Measurements from ENCODE around the gene FBLN7.

FBLN7 gene

DNA sequence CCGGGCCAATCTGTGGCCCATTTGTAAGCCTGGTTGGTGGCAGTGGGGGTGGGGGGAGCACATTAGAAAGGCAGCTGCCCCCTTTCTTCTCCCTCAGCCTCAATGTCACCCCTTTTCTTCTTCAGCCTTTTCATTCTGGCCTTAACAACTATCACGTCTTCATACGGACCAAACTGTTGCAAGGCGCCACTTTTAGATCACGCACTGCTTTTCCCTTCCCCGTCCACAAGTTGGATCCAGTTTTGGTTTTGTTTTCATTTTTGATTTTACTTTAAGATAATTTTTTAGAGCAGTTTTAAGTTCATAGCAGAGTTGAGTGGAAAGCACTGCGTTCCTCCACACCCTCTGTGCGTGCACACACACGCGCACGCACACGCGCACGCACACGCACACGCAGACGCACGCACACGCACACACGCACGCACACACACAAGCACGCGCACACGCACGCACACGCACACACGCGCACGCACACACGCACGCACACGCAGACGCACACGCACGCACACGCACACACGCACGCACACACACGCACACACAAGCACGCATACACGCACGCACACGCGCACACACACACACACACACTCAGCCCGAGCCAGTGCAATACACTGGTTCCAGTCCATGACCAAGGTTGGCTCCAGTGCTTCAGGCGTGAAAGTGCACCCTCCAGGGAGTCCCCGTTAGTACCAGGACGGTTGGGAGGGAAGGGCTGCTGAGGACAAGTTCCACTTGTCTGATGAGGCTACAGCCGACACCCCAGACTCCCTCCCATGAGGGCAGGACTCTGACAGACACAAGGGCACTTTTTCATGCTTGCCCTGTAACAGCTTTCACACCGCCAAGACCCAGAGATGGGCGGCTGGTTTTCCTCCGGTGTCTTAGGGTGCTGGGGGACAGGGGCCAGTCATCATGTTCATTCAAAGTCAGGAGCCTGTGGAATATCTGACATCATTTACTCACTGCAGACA, 22.4 kb downstream of the FBLN7 start:
- no peak for DNase-seq

DNA sequence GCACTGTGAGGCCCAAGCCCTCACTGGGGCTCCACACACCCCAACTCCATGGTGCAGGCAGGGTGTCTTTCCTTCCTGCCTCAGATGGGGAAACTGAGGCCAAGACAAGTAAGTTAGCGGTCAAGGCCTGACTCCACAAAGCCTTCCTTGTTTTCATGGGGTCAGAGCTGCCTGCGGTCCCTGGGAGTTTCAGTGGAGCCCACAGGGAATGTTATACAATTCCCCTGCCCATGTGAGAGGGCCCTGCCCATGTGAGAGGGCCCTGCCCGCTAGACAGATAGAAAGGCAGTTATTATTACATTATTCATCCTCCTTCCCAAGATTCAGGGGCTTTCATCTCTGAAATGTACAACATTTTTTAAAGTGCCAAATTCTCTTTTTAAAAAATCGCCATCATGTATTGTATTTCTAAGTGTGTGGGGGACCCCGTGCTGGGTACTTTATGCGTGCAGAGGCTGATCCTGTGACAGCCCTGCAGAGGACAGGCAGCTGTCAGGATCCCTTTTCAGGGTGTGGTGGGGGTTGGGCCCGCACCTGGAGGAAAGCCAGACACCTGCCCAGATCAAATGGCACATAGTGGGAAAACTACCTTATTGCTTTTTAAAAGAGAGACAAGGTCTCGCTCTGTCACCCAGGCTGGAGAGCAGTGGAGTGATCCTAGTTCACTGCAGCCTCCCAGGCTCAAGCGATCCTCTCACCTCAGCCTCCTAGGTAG, 23.4 kb downstream of the FBLN7 start:
- no peak for DNase-seq

DNA sequence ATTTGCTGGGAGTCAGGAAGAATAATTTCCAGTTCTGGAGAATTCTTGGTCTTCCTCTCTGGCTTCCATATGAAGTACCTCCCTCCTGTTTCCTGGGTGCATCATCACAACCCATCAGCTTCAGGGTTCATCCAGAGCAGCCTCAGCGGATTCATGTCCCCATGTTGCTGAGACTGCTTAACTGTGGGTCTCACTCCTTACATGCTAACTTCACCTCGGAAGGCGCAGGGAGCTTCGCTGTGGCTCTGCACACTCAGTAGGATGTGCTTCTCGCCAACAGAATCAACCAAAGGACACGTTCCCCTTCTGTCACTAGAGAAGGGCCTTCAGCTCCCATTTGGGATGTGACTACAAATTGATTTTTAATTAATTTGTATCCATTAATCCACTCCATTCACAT, 24.2 kb downstream of the FBLN7 start:
- DNase-seq = no peak

DNA sequence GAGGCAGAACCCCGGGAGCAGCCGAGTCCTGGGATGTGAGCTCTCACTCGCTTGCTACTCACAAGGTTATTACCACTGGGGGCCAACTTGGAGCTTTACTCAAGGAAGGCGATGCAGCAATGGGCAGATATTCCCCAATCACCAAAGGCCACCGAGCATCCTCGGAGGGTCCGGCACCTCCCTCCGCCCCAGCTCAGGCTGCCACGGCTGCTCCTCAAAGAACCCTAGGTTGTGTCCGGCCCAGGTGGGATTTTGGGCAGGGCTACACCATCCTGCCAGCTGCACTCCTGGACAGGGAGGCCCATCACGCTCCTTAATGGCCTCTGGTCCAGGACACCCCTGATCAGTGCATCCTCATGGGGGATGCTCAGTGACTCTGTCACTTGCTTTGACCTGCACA, 24.8 kb downstream of the FBLN7 start:
- DNase-seq = no peak

DNA sequence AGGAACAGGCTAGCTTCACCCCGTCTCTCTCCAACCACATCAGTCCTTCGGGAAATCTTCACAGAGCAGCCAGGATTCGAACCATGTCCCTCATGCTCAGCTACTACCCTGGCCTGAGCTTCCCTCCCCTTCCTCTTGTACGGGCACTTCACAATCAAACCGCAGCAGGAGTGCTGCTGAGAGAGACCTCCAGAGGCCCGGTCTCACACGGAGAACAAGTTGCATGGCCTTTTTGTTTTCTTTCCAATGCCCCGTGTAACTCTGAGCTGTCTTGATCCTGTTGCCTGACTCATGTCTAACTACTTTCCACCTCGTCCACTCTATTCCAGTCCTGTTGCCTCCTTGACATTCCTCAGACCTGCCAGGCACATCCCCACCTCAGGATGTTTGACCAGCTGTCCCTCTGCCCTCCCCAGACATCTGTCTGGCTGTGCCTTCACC, 25.4 kb downstream of the FBLN7 start:
- DNase-seq = no peak

DNA sequence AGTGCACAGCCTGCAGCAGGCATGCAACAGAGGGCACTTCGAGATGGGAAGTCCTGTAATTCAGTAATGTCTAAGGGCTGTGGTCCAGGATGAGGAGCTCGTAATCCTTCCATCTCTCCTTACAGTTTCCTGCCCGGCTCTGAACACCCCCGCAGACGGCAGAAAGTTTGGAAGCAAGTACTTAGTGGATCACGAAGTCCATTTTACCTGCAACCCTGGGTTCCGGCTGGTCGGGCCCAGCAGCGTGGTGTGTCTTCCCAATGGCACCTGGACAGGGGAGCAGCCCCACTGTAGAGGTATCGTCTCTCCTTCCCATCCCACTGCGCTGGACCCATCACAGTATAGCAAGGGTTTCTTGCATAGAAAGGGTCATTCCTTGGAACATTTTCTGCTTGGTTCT, 26.7 kb downstream of the FBLN7 start:
- DNase-seq = no peak

DNA sequence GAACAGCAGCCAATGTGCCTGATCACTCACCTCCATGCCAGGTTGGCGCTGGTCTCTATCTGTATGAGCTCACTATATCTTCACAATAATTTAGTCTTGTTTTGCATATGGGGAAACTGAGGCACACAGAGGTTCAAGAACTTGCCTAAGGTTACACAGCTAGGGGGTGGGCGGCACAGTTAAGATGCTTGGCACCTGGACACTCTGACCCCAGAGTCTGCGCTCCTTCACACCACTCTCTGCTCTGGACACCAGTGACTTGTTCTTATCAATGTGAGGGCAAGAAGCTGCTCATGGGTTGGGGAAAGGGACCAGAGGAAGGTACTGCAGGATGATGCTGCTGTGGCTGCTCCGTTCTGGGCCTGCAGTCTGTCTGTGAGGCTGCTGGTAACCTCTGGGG, 27.1 kb downstream of the FBLN7 start:
- no peak for DNase-seq

DNA sequence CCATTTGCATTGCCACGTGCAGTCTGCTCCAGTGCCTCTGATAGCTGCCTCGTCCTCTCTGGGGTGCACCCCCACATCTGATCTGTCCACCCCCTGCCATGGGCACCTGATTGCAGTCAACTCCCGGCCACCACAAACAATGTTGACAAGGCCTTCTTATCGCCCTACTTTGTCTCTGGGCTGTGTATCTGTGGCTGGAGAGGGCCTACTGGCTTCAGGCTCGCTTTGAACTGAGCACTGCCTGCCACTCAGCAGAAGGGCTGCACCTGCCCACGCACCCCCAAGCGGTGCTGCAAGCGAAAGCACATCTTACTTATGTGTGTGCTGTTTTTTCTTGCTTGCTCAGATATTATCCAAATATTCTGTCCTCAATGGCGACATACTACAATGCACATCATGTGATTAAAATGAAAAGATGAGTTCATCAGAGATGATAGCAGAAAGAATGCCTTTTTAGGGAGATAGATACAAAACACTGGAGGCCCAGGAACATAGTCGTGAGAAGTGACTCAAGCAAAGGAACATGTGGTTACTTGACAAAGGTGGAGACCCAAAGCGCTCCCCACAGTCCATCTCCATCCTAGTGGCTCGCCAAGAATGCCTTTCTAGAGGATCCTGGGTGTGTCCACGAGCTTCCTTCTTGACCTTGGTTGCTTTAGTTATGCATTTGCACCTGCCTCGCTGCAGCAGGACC, 28.8 kb downstream of the FBLN7 start:
- DNase-seq = no peak

DNA sequence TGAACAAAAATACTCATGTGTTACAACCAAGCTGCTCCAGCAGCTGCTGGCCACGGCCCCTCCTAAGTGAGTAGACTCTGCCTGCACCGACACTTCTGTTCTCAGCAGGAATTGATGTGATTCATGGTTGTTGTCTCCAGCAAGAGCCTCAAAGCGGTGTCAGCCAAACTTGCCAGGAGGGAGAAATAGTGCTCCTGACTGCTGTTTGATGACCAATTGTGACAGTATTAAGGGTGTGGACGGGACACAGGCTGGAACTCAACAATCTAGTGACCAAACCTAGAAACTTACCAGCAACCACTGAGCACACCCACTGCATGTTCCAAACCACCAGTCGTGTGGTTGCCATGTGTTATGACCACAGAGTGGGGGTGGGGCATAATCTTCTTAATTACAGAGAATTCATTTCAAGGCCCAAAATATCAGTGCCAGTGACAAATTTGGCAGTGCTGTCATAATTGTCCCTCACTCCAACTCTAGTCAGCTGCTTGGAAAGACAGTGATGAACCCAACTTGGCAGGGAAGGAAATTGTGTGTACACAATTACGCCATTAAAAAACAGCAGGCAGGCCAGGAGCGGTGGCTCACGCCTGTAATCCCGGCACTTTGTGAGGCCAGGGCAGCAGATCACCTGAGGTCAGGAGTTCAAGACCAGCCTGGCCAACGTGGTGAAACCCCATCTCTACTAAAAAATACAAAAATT, 30.4 kb downstream of the FBLN7 start:
- no peak for DNase-seq

DNA sequence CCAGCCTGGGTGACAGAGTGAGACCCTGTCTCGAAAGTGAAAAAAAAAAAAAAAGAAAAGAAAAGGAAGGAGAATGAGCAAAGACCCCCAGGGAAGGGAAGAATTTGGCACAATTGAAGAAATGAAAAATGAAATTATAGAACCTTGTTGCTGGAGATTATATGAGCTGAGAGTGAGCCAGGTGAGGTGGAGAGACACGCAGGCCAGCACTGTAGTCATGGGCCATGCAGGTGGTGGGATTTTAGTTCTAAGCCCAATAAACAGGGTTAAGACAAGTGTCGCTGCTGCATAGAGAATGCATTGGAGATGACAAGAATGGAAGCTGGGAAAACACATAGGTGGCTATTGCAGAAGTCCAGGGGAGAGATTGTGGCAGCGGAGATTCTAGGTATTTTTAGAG, 32.3 kb downstream of the FBLN7 start:
- DNase-seq = no peak

DNA sequence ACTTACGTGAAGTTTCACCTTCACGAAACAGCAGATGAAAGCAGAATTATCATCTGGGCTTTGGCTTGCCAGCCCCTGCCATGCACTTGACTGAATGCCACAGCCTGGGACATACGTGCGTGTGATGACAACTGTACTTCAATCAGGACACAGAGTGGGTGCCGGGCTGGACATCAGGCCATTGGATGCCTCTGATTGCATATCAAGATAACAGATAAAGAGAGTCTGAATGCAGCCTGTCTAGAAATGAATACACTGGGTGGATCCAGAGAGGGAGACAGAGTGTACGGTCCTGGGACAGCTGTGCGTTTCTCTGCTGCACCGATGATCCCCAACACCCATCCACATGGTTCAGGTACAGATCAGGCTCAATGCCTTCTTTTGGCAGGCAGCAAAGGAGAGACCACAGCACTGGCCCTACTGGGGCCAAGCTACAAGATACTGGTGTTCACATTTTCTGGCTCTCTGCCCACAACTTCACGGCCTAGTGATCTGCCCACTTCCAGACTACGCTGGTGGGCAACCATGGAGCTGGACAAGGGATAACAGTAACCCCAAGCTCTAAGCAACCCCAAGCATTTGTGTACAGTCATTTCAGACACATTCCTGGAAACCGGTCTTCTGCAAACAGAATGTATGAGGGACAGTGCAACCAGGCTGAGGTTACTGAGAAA, 35.6 kb downstream of the FBLN7 start:
- DNase-seq = no peak

DNA sequence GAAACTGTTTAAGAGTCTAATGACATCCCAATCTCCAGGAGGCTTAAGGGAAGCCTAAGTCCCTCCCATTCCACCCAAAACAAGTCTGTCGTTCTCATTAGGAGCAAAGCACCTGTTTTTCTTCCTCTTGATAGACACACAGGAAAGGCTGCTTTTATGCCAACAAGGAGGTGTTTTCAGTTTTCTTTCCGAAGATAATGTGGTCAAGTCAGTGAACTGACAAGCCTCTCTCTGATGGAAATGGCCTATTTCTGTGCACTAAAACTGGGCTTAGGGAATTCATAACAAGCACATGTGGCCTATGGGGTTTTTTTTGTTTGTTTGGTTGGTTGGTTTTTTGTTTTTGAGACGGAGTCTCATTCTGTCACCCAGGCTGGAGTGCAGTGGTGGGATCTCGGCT, 36.2 kb downstream of the FBLN7 start:
- DNase-seq = no peak

DNA sequence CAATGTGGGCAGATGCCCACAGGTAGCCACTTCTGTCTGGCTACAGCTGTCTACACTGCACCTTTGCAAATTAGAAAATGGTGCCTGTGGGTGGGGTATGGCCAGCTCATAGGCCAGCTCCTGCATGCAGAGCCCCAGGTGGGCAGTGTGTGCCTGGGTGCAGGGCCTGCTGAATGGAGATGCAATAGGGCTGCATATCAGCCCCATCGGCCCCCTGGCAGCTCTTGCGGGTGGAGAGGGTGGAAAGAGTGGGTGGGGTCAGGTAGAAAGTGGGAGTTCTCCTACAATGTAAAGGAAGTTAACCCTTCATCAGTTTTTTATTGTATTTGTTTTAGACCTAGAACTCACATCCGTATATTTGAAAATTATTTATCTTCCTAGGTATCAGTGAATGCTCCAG, 37.1 kb downstream of the FBLN7 start:
- no peak for DNase-seq

DNA sequence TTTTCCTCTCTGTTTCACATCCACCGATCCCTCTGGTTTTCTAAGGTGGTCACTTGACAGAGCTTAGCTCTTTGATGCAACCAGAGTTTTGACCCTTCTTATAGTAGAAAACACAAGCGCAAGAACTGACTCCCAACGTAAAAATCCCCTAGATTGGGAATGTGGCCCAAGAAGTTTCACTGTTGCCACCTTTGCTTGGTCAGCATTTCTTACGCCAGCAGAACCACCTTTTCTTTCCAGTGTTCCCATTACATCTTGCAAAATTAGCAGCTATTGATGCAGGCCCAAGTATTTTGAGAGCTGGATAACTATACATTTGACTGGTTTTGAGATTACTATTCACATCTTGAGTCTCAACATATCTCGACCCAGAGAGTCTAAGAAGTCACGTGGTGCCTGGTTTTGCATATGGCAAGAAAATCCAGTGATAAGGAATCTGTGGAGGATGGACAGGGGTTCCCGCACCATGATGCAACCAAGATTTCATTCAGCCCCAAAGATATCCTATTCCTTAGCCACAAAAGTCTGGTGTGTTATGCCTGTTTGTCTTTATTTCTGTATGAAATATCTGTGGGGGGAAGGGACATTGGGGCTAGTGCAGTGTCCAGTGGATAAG, 37.9 kb downstream of the FBLN7 start:
- no peak for DNase-seq

DNA sequence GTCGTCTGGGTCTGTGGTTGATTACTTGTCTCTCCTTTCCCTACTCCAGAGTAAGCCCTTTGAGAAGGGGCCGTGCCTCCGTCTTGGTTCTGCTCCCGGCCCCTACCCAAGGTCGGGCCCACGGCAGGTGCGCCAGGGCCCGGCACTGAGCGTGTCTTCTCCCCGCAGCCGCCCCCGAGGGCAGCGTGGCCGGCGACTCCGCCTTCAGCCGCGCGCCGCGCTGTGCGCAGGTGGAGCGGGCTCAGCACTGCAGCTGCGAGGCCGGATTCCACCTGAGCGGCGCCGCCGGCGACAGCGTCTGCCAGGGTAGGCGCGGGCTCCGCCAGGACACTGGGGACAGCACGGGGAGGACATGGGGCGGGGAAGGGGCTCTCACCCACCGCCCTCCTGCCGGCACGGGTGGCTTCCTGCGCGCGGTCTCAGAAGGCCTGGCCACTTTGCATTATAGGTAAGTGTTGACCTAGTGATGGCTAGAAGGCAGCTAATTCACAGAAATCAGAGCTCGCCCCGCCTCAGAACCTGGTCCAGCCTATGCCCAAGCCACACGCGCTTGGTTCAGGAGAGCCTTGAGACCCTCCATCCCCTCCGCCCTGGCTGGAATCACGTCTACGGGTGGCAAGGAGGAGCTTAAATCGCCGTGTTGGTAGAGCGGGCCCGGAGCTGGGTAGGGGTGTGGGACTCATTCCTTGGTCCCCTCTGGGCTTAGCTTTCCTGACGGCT, 43.5 kb downstream of the FBLN7 start:
- DNase-seq = no peak

DNA sequence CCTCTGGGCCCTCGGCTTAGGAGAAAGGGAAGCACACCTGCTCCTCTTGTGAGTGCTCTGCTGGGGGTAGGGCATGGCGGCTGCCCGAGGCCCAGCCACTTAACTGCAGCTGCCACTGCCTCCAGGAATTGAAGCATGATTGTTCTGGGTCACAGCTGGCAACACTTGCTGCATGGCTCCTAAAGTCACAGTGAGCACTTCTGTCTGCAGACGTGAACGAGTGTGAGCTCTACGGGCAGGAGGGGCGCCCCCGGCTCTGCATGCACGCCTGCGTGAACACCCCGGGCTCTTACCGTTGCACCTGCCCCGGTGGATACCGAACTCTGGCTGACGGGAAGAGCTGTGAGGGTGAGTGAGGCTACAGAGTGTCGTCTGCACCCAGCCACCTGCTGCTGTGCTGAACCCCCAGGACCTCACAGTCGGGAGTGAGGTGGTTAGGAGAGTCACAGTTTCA, 44.4 kb downstream of the FBLN7 start:
- no peak for DNase-seq

DNA sequence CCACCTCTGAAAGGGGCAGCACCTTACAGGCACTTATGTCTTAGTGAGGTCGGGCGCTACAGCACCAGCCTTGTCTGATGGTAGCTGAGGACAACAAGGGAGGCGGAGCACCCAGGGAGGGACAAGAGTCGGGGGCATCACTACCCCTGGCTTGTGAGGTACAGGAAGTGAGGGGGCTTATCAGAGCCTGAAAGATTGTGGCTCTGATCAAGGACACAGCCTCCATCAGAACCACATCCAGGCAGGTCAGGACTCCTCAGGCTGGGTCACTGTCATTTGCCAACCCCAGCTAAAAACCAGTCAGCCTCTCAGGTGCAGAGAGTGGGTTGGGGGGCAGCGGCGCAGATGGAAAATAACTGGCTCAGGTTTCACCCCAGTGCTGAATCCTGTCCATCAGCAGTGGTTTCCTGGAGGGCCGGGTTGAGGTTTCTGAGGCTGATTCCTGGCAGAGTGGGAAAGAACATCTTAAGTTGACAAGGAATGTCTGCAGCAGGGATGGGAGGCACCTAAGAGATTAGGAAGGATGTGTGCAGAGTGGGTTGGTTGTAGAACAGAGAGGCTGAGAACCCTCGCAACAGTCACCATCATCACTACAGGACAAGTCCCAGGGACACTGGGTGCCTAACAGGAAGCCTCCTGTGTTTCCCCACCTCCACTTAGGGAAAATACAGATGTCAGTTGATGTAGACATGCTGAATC, 45.3 kb downstream of the FBLN7 start:
- DNase-seq = no peak

DNA sequence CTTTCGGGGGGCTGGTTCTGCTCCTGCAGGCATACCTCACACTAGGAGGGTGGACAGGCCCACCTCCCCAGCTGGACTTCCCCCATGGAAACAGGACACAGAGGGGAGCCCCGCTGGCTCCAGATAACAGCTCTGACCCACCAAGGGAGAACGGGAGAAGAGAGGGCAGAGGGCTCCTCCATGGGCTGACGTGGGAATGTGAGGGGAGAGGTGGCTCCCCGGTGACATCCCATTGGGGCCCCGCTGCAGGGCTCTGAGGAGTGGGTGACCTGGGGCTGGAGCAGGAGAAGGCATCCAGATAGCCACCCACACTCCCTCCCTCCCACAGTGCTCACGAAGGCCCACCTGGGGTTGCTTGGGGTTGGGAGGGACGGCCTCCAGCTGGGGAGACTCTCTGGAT, 45.9 kb downstream of the FBLN7 start:
- DNase-seq = no peak

DNA sequence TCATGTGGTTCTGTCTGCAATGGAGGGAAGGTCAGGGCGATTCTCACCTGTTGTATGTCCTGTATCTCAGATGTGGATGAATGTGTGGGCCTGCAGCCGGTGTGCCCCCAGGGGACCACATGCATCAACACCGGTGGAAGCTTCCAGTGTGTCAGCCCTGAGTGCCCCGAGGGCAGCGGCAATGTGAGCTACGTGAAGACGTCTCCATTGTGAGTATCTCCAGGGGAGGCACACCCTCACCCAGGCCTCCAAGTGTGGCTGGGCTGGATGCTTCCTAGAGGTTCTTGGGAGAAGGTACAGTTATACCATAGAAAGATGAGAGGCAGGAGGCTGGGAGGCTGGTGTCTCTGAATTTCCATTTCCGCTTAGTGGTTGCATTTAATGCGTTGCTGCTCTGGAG, 46.9 kb downstream of the FBLN7 start:
- DNase-seq = no peak

DNA sequence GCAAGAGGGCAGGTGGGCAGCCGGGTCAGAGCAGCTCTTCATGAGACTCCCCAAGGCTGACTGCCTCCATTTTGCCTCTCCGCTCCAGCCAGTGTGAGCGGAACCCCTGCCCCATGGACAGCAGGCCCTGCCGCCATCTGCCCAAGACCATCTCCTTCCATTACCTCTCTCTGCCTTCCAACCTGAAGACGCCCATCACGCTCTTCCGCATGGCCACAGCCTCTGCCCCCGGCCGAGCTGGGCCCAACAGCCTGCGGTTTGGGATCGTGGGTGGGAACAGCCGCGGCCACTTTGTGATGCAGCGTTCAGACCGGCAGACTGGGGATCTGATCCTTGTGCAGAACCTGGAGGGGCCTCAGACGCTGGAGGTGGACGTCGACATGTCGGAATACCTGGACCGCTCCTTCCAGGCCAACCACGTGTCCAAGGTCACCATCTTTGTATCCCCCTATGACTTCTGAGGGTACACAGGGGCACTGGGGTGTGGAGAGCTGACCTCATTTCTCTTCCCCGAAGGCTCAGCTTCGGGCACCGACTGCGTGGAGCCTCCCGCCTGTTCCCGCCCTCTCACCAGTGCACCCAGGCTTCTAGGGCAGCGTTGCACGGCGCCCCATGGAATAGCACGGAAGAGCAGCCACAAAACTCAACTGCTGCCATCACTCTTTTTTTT, 49.0 kb downstream of the FBLN7 start:
- no peak for DNase-seq

Data from 8988T (cell line).